GM19035 (cell line): Measurements from ENCODE around the gene SCAMP2.

ENCODE experiments used
- ATAC-seq: cut with Tn5 transposase; IDR thresholded peaks from one replicate; pipeline ENCODE4 v1.9.1; 2021; ENCODE audit not compliant: unreplicated experiment

The SCAMP2 gene

DNA sequence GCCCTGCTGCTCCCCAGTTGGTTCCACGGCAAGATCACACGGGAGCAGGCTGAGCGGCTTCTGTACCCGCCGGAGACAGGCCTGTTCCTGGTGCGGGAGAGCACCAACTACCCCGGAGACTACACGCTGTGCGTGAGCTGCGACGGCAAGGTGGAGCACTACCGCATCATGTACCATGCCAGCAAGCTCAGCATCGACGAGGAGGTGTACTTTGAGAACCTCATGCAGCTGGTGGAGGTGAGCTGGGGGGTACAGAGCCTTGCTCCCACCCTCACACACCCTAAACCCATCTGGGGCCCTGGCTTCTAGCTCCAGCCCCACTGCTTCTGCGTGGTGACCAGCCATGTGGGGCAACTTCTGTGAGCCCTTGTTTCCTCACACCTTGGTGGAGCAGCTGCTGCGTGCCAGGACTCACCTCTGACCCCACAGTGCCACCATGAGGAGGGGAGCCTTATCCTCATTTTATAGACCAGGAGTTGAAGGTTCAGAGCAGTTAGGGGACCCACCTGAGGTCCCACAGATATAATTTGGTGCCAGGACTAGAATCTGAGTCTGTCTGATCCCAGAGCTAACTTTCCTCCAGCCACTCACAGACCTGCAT is 73.8 kb downstream of the SCAMP2 start:
- peak; percentile 16 for ATAC-seq

DNA sequence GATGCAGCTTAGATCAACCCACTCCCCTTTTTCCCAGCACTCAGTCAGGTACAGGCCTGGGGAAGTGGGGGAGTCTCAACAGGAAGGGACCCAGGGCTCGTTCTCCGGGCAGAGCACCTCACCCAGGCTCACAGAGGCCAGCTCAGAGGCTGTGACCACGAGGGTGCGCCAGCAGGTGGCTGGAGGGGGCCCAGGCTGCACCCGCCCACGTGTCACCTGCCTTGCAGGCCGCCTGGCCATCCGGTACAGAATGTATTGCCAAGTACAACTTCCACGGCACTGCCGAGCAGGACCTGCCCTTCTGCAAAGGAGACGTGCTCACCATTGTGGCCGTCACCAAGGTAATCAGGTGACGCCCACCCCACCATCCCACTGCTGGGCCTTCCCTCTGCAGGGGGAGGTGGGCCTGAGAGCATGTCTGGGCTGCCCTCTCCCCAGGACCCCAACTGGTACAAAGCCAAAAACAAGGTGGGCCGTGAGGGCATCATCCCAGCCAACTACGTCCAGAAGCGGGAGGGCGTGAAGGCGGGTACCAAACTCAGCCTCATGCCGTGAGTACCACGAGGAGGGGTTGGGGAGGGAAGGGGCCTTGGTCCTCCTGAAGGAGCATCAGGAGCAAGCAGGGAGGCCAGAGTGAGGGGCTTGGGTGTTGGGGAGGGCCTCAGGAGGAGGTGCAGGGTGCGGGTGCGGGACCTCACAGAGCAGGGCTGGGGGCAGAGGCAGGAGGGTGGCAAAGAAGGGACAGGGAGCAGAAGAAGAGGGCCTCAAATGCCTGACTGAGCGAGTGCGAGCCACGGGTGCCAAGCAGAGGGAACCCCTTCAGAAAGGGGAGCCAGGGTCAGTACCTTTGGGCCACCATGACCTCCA is 74.5 kb downstream of the SCAMP2 start:
- ATAC-seq, result no peak

DNA sequence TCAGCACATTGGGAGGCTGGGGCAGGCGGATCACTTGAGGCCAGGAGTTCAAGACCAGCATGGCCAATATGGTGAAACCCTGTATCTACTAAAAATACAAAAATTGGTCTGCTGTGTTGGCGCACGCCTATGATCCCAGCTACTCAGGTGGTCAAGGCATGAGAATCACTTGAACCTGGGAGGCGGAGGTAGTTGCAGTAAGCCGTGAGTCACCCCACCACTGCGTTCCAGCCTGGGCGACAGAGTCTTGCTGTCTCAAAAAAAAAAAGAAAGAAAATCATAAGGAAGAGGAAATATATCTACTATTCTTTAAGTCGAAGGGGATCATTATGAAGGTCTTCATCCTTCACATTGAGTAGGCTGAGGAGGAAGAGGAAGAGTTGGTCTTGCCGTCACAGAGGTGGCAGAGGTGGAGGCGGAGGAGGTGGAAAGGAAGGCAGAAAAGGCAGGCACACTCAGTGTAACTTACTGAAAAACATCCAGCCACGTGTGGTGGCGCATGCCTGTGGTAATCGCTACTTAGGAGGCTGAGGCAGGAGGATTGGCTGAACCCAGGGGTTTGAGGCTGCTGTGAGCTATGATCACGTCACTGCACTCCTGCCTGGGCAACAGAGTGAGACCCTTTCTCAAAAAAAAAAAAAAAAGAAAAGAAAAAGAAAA is 77.1 kb downstream of the SCAMP2 start:
- ATAC-seq, result no peak

DNA sequence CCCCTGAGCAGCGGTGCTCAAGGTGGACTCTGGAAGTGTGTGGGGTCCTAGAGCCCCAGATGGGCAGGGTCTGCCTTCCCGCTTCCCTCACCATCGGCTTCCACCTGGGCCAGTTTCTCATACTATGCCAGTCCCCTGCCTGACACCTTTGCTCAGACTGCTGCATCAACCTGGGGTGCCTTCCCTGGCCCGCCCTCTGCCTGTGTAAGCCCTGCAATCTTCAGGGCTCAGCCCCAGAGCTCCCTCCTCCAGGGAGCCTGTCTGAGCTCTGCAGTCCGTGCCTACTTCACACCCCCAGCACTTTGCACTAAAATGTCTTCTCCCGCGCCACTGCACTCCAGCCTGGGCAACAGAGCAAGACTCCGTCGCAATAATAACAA is 78.2 kb downstream of the SCAMP2 start:
- no peak for ATAC-seq

GRCh38 chr15:74794248-74794969 is 78.8 kb downstream of the SCAMP2 start:
- ATAC-seq, result no peak
